Osteocyte (in vitro differentiated cells): ENCODE data around the gene TMEM186. TPM values are rescaled to one million over a fixed set of nuclear protein-coding genes. Genes with fewer than 3 reads are reported as not detected.

ENCODE experiments used
- DNase-seq: peaks from one replicate; pipeline ENCODE4 v3.0.0; 2021; ENCODE audit warnings: mixed read lengths; ENCODE audit not compliant: unreplicated experiment; ENCODE audit errors: extremely low spot score
- H3K27ac Mint-ChIP-seq: one replicate; pipeline ENCODE4 v1.8.0; 2021; ENCODE audit warnings: mild to moderate bottlenecking, mixed read lengths; ENCODE audit not compliant: unreplicated experiment
- H3K27me3 Mint-ChIP-seq: one replicate; pipeline ENCODE4 v1.8.0; 2021; ENCODE audit warnings: mixed read lengths; ENCODE audit not compliant: unreplicated experiment
- H3K36me3 Mint-ChIP-seq: one replicate; pipeline ENCODE4 v1.8.0; 2021; ENCODE audit warnings: mixed read lengths; ENCODE audit not compliant: unreplicated experiment
- H3K4me1 Mint-ChIP-seq: one replicate; pipeline ENCODE4 v1.8.0; 2021; ENCODE audit warnings: mixed read lengths; ENCODE audit not compliant: unreplicated experiment
- H3K4me3 Mint-ChIP-seq: one replicate; pipeline ENCODE4 v1.8.0; 2021; ENCODE audit warnings: mild to moderate bottlenecking, moderate library complexity, mixed read lengths; ENCODE audit not compliant: unreplicated experiment
- H3K9me3 Mint-ChIP-seq: one replicate; pipeline ENCODE4 v1.8.0; 2021; ENCODE audit warnings: mixed read lengths; ENCODE audit not compliant: unreplicated experiment
- total RNA-seq: library from RNA; stranded (reverse); gene quantifications from 2 replicates; pipeline ENCODE4 v1.2.1, GENCODE V29; 2021
- TF ChIP-seq, protein P1 (sequence below): fragments of 200-600 bp; sonication (generic); IDR thresholded peaks from 2 replicates; pipeline ENCODE4 v1.5.0; 2021; ENCODE audit warnings: antibody characterized with exemption, mild to moderate bottlenecking, moderate library complexity

Gene TMEM186
- total RNA-seq, 1 donor from 2014 or later: 12.1 TPM

DNA sequence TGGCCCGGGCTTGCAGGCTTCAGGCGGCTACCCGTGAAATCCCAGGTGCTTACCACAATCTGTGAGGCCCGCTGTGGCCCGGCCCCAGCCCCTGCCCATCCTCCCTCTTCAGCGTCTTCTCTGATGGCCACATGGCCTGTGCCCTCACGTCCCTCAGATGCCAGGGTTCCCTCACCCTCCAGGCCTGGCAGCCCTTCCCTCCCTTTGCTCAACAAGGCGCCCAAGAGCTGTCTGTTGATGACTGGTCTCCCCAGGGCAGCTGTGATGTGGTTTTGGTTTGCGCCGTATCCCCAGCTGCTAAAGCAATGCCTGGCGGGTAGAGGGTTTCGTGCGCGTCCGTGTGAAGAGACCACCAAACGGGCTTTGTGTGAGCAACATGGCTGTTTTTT is 35.3 kb upstream of the TMEM186 start:
- Mint-ChIP-seq H3K4me3 (no peak overlapping the region), H3K36me3 (peaks cover 28% of the 10 kb centered on the region), H3K27ac (no peak overlapping the region), H3K9me3 (no peaks in the 10 kb centered on the region), H3K27me3 (no peaks in the 10 kb centered on the region), H3K4me1 (no peaks in the 10 kb centered on the region)
- TF ChIP-seq, protein P1, sequence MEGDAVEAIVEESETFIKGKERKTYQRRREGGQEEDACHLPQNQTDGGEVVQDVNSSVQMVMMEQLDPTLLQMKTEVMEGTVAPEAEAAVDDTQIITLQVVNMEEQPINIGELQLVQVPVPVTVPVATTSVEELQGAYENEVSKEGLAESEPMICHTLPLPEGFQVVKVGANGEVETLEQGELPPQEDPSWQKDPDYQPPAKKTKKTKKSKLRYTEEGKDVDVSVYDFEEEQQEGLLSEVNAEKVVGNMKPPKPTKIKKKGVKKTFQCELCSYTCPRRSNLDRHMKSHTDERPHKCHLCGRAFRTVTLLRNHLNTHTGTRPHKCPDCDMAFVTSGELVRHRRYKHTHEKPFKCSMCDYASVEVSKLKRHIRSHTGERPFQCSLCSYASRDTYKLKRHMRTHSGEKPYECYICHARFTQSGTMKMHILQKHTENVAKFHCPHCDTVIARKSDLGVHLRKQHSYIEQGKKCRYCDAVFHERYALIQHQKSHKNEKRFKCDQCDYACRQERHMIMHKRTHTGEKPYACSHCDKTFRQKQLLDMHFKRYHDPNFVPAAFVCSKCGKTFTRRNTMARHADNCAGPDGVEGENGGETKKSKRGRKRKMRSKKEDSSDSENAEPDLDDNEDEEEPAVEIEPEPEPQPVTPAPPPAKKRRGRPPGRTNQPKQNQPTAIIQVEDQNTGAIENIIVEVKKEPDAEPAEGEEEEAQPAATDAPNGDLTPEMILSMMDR: no peak
- no peak for DNase-seq

DNA sequence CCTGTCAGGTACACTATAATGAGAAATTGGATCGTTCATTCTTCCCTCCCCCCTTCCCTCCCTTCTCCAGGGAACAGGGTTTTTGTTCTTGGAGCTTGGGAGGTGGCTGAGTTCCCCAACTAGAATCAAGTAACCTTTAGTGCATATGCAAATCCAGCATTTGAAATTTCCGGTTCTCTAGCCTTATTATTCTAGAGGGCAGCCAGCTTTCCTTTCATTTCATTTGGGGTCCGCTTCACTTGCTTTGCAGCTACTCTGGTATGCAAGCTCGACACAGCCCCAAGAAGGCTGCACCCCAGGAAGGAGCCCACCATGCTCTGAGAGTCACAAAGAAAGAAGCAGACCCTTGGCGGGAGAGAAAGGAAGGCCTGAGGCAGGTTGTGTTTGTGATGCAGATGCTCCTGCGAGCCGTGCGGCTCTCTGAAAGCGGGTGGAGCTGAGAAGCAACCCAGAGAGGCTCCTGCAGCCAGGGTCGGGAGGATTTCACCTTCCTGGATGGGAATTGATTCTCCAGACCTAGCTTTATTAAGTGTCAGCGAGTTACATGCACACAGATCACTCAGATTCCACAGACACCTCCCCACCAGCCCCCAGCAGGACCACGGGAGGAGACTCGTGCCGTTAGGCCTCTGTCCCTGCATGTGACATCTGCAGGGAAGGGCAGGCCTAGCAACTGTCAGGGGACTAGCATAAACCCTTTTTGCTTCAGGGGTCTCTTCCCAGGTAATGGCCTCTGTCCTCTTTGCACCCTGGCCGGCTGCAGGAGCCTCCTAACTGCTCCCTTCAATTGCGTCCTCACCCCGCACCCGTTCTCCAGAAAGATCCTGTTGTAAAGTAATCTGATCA is 34.7 kb upstream of the TMEM186 start:
- H3K4me1 Mint-ChIP-seq: no peaks in the 10 kb centered on the region
- no peak overlapping the region for H3K4me3 Mint-ChIP-seq
- H3K27ac Mint-ChIP-seq: no peak overlapping the region
- no peak for DNase-seq
- peaks cover 28% of the 10 kb centered on the region for H3K36me3 Mint-ChIP-seq
- H3K9me3 Mint-ChIP-seq: no peaks in the 10 kb centered on the region
- TF ChIP-seq, protein P1: no peak
- H3K27me3 Mint-ChIP-seq: no peaks in the 10 kb centered on the region

DNA sequence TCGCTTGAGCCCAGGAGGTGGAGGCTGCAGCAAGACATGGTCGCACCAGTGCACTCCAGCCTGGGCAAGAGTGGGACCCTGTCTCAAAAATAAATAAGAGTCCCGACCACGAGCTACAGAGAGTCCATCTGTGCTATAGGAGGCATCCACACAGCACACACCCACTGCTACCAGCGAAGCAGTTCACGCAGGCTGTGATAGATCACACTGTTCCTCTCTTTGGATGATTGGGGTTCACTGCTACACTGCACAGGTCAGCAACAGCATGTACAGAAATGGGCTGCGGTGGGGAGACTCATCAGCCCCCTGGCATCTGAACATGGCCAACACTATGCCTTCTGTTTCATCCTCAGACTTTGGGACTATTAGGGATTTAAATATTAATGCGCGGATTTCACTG is 34.0 kb upstream of the TMEM186 start:
- H3K4me3 Mint-ChIP-seq: no peak overlapping the region
- H3K27ac Mint-ChIP-seq: no peak overlapping the region

DNA sequence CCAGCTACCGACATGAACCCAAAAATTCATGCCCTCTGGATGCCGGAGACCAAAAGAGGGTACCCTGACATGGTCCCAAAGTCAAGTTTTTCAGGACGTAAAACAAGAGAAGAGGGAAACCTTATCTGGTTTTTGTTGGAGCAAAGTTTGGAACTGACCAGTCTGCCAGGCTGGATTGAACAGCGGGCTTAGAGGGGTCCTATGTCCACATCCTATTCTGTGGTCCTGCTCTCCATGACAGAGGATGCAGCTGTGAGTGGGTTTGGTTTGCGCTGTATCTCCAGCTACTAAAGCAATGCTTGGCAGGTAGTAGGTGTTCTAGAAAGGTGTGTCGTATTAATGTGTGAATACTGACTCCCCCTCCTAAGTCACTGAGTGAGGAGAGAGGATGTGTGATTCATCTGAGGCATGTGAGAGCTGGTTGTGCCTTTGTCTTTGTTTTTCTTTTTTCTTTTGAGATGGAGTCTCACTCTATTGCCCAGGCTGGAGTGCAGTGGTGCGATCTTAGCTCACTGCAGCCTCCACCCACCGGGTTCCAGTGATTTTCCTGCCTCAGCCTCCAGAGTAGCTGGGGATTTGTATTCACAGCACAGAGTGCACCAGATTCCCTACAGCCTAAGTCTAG is 31.2 kb upstream of the TMEM186 start:
- Mint-ChIP-seq H3K4me1 (peaks cover 2% of the 10 kb centered on the region), H3K36me3 (peaks cover 45% of the 10 kb centered on the region), H3K4me3 (no peak overlapping the region), H3K27me3 (no peaks in the 10 kb centered on the region), H3K27ac (no peak overlapping the region), H3K9me3 (no peaks in the 10 kb centered on the region)
- TF ChIP-seq, protein P1: no peak
- no peak for DNase-seq

More for the DNA sequence above, 34.0 kb upstream of the TMEM186 start:
- Mint-ChIP-seq H3K27me3 (no peaks in the 10 kb centered on the region), H3K36me3 (peaks cover 35% of the 10 kb centered on the region), H3K9me3 (no peaks in the 10 kb centered on the region), H3K4me1 (peaks cover 2% of the 10 kb centered on the region)
- DNase-seq: no peak
- TF ChIP-seq, protein P1: no peak

DNA sequence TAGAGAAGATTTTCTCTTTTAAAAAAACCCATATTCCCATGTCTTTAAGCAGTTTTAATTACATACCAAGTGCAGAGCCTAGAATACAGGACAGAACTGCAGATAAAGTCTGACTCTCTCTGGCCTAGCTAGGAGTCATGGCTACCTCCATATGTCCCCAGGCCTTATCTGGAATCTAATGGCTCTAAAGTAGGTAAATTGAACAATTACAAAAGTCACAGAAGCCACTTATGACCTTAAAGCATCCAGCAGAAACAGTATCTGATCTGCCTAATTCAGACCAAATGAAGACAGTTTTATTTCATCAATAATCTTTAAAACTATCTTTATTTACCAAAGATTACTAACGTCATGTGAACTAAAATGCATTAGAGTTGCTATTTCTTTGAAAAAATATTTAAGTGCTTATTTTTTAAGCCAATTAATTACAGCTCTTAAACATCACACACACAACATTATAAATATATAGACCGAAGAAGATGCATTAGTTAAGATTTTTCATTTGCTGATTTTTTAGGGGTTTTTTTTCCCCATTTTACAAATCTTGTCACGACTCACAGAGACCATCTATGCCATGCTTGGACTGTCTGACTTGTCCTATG is 28.9 kb upstream of the TMEM186 start:
- Mint-ChIP-seq H3K27me3 (no peaks in the 10 kb centered on the region), H3K9me3 (no peaks in the 10 kb centered on the region), H3K4me1 (peaks cover 2% of the 10 kb centered on the region), H3K27ac (no peak overlapping the region), H3K4me3 (no peak overlapping the region), H3K36me3 (peaks cover 46% of the 10 kb centered on the region)
- TF ChIP-seq, protein P1: no peak
- DNase-seq: no peak
